ENCODE measurements around the gene C1orf232. TPM values are rescaled to one million over a fixed set of nuclear protein-coding genes. Genes with fewer than 3 reads are reported as not detected.

Gene C1orf232
- total RNA-seq, 1 experiment from 2014 or later: not detected

DNA sequence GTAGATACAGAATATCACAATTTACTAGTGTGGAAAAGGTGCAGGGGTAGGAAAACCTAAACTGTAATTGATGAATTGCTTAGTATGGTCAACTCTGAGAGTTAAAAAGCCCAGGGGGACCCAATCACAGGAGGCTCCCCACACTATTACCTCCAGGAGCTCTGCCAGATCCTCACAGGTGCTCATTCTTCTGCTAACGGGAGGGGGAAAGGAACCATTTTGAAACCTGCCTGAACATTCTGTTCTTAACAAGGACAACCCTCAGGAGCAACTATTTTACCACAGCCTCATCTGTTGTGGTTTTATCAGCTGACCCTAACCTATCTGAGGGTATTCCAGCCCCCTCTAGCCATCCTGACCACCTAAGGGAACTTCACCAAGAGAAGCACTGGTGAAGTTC is 38.1 kb downstream of the C1orf232 start:
- BruUV-seq (replicated peaks): no TSS peak
- TF ChIP-seq, protein P1, sequence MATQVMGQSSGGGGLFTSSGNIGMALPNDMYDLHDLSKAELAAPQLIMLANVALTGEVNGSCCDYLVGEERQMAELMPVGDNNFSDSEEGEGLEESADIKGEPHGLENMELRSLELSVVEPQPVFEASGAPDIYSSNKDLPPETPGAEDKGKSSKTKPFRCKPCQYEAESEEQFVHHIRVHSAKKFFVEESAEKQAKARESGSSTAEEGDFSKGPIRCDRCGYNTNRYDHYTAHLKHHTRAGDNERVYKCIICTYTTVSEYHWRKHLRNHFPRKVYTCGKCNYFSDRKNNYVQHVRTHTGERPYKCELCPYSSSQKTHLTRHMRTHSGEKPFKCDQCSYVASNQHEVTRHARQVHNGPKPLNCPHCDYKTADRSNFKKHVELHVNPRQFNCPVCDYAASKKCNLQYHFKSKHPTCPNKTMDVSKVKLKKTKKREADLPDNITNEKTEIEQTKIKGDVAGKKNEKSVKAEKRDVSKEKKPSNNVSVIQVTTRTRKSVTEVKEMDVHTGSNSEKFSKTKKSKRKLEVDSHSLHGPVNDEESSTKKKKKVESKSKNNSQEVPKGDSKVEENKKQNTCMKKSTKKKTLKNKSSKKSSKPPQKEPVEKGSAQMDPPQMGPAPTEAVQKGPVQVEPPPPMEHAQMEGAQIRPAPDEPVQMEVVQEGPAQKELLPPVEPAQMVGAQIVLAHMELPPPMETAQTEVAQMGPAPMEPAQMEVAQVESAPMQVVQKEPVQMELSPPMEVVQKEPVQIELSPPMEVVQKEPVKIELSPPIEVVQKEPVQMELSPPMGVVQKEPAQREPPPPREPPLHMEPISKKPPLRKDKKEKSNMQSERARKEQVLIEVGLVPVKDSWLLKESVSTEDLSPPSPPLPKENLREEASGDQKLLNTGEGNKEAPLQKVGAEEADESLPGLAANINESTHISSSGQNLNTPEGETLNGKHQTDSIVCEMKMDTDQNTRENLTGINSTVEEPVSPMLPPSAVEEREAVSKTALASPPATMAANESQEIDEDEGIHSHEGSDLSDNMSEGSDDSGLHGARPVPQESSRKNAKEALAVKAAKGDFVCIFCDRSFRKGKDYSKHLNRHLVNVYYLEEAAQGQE (IDR thresholded peaks at IDR 0.05; ENCODE audit: low read depth): no peak
- no peak for TF ChIP-seq MAX (IDR thresholded peaks at IDR 0.05)
- no peak for TF ChIP-seq ELF1 (IDR thresholded peaks at IDR 0.05; ENCODE audit: borderline replicate concordance, low read depth)
- no peak for TF ChIP-seq SRF (IDR thresholded peaks at IDR 0.05; ENCODE audit: low read depth)
- TF ChIP-seq SP1 (IDR thresholded peaks at IDR 0.05; ENCODE audit: low read depth): no peak
- TF ChIP-seq EZH2phosphoT487 (IDR thresholded peaks at IDR 0.05; ENCODE audit: borderline replicate concordance): no peak
- TF ChIP-seq POLR2A (IDR thresholded peaks at IDR 0.05; ENCODE audit: borderline replicate concordance, extremely low read depth, insufficient read depth, insufficient read length): no peak
- no peak for TF ChIP-seq JUND (IDR thresholded peaks at IDR 0.05)
- no peak for TF ChIP-seq EGR1 (IDR thresholded peaks at IDR 0.05; ENCODE audit: low read depth)
- no peak for TF ChIP-seq YY1 (IDR thresholded peaks at IDR 0.05; ENCODE audit: extremely low read depth, insufficient replicate concordance, low read depth, low read length)
- no peak for TF ChIP-seq CTCF (IDR thresholded peaks at IDR 0.05 in 2 of 3, conservative IDR thresholded peaks at IDR 0.05 in 1 of 3; ENCODE audit: borderline replicate concordance in 1 of 3, insufficient read depth in 1 of 3, low read depth in 2 of 3, low read length in 2 of 3)
- TF ChIP-seq FOSL1 (IDR thresholded peaks at IDR 0.05; ENCODE audit: low read depth): no peak
- no peak for TF ChIP-seq CBX3 (IDR thresholded peaks at IDR 0.05; ENCODE audit: low read depth)
- ChIA-PET RAD21 (ENCODE audit: low non-redundant PET in 1 of 2, low total read pairs in 2 of 2, uncharacterized antibody in 2 of 2, unreplicated experiment in 2 of 2) (interaction anchor here (0.8 to 1.0 kb wide), 2 partner anchors 26 to 286 kb away, joined by 3 to 4 read pairs; no protein-coding TSS in a partner anchor), POLR2A (no interaction called here), CTCF (no interaction called here)
- Histone ChIP-seq H3K4me2 (ENCODE audit: low read length) (no peak overlapping the region), H4K20me1 (ENCODE audit: insufficient read depth) (no peaks in the 10 kb centered on the region), H3K79me2 (ENCODE audit: insufficient read depth, low read length) (no peaks in the 10 kb centered on the region), H2AFZ (ENCODE audit: low read depth, low read length, poor library complexity, severe bottlenecking) (peak overlapping the region; percentile 68), H3K9me2 (ENCODE audit: insufficient read depth) (0 out of 2 replicates have a peak, but pooled peaks cover 3% of the 10 kb centered on the region), H3K9me3 (ENCODE audit: control insufficient read depth in 1 of 2, insufficient read depth in 1 of 2, low read depth in 1 of 2, low read length in 2 of 2) (no peaks in the 10 kb centered on the region), H3K9ac (ENCODE audit: low read length) (no peak overlapping the region), H3K4me3 (replicated peaks in 1 of 2; ENCODE audit: low read depth in 1 of 2, low read length in 2 of 2) (no peak overlapping the region), H3K36me3 (ENCODE audit: control insufficient read depth in 1 of 2, insufficient read depth in 2 of 2, low read length in 2 of 2) (no peaks in the 10 kb centered on the region), H3K4me1 (ENCODE audit: control insufficient read depth in 1 of 2, insufficient read depth in 2 of 2, low read length in 2 of 2) (peaks cover 0 to 13% of the 10 kb centered on the region in 2 experiments; a peak in 2 of 4 replicates), H3K27ac (ENCODE audit: low read depth, low read length) (no peak overlapping the region), H3K27me3 (ENCODE audit: insufficient read depth, low read length) (no peaks in the 10 kb centered on the region)
- DNase-seq (ENCODE audit: low read depth, low spot score): no peak
- no peak for ATAC-seq
- intact Hi-C loops (cut with micrococcal nuclease): no loop called here
